ENCODE results near the gene MEIS3.

The MEIS3 gene

DNA sequence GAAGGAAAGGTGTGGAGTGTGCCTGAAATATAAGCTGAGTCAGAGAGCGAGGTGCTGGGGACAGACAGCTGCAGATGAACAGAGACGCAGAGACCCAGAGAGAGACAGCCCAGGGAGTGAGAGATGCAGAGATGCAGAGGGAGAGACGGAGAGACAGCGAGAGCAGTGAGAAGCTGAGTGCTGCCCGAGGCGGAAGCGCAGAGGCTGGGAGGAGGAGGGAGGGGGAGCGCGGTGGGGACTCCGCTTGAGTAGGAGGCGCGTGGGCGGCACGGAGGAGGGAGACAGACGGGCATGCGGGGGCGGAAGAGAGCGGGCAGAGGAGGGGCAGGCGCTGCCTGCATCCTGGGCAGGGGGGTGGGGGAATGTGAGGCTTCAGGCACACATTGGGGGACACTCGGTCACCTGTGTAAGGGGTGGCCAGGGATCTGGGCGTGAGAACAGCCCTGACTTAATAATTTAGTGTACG, 26.6 kb upstream of the MEIS3 start:
- CTCF ChIA-PET: interaction anchor here (0.7 to 1.3 kb wide), 3 partner anchors 9 to 97 kb away, joined by 3 to 5 read pairs (median 3); partner anchors contain the start of gene DHX34
- Mint-ChIP-seq H3K4me3 (no peak overlapping the region), H3K9me3 (peaks cover 4% of the 10 kb centered on the region), H3K27ac (peak overlapping the region; percentile 28), H3K4me1 (peaks cover 50% of the 10 kb centered on the region), H3K36me3 (no peaks in the 10 kb centered on the region), H3K27me3 (peaks cover 94% of the 10 kb centered on the region)
- peak; percentile 80 for DNase-seq

DNA sequence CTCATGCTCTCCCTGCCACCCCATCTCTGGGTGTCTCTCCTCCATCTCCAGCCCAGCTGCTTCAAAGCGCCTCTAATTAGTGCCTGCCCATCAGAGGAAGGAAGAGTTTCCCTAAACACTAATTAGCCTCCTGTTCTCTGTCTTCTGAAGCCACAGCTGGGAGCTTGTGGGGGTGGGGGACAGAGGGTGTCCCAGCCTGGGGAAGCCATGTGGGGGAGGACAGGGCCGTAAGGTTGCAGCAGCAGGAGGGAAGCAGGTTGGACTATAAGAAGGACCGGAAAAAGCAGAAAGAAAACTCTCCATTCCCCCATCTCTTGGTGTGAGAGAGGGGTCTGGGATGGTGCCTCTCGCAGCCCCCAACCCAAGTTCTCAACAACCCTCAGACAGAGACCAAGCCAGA, 26.2 kb upstream of the MEIS3 start:
- Mint-ChIP-seq H3K27ac (no peak overlapping the region), H3K4me3 (peak overlapping the region; percentile 25), H3K27me3 (peaks cover 95% of the 10 kb centered on the region), H3K9me3 (peaks cover 4% of the 10 kb centered on the region), H3K36me3 (no peaks in the 10 kb centered on the region), H3K4me1 (peaks cover 50% of the 10 kb centered on the region)
- CTCF ChIA-PET: interaction anchor here (0.7 to 1.3 kb wide), 3 partner anchors 9 to 96 kb away, joined by 3 to 5 read pairs (median 3); partner anchors contain the start of gene DHX34
- no peak for DNase-seq

DNA sequence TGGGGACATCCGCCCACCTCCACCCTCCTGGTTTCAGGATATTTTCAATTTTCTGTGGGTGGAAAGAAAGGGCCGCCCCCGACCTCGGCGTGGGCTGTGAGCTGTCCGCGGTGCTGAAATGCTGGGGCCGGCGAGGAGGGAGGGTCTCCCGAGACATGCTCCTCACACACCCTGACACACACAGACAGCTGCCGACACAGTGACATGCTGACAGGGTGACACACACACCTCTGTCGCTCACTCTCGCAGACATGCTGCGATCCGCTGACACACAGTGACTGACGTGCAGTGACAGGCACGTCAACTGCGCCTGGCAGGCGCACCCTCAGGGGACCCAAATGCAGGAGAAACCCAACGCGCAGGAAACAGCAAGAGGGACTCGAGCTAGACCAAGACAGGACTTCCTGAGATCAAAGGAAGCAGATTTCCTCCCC, 25.1 kb upstream of the MEIS3 start:
- Mint-ChIP-seq H3K27ac (no peak overlapping the region), H3K9me3 (peaks cover 4% of the 10 kb centered on the region), H3K36me3 (no peaks in the 10 kb centered on the region), H3K27me3 (peaks cover 92% of the 10 kb centered on the region), H3K4me3 (no peak overlapping the region), H3K4me1 (peaks cover 50% of the 10 kb centered on the region)
- peak; percentile 72 for DNase-seq
- CTCF ChIA-PET: no interaction called here

DNA sequence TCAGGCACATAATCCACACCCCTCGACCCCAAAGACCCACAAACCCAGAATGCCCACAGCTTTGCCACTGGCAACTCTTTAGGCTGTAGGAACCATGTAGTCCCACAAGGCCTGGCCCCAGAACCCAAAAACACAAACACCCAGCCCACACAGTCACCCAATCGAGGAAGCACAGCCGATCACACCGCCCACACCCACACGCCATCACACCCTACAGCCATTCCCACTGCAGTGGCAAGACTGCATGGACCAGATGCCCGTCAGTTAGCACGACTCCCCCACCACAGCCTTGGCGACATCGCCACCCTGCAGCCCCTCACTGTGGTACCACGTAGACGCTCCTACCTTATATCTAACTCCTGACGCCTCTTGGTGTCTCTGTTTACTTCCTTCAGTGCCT, 24.0 kb upstream of the MEIS3 start:
- CTCF ChIA-PET: no interaction called here

DNA sequence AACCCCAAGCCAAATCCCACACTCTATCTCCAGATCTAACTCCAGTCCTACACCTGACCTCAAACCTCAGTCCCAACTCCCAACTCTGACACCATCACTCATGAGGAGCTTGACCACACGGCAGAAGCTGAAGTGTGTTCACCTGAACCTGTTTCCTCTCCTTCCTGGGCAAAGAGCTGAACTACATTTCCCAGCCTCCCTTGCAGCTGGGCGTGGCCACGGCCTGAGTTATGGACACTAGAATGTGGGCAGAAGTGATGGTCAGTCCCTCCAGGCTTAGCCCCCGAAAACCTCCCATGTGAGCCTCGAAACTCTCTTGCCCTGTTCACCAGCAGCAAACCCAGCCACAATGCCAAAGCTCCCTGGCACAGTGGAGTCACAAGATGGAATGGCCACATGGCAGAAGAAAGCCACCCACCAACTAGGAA, 19.5 kb upstream of the MEIS3 start:
- Mint-ChIP-seq H3K27ac (no peak overlapping the region), H3K9me3 (no peaks in the 10 kb centered on the region), H3K4me1 (peaks cover 45% of the 10 kb centered on the region), H3K4me3 (no peak overlapping the region), H3K27me3 (peaks cover 70% of the 10 kb centered on the region), H3K36me3 (no peaks in the 10 kb centered on the region)
- CTCF ChIA-PET: interaction anchor here (1.4 to 11.1 kb wide), 3 partner anchors 11 to 269 kb away, joined by 6 to 158 read pairs (median 90); partner anchors contain the start of gene EHD2
- DNase-seq: no peak

More for the DNA sequence above, 24.0 kb upstream of the MEIS3 start:
- H3K36me3 Mint-ChIP-seq: no peaks in the 10 kb centered on the region
- no peak overlapping the region for H3K27ac Mint-ChIP-seq
- no peak overlapping the region for H3K4me3 Mint-ChIP-seq
- peaks cover 46% of the 10 kb centered on the region for H3K4me1 Mint-ChIP-seq
- H3K9me3 Mint-ChIP-seq: peaks cover 4% of the 10 kb centered on the region
- DNase-seq: no peak
- peaks cover 91% of the 10 kb centered on the region for H3K27me3 Mint-ChIP-seq

DNA sequence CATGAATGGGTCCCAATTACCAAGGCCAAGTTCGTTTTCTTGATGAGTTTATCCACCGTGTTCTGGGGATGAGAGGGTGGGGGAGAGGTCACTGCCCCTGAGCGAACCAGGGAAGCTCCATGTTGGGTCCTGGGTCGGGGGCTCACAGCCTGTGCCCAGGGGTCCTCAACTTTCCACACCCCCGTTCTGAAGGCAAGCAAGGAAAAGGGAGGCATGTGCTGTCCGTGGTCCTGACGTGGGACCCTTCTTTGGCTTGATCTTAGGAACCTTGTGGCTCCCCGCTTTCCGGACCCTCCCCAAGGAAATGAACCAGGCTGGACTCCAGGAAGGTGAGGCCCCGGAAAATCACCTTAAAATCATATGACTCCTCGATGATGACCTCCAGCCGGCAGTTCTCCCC, 18.2 kb upstream of the MEIS3 start:
- DNase-seq: no peak
- Mint-ChIP-seq H3K36me3 (no peaks in the 10 kb centered on the region), H3K4me3 (no peak overlapping the region), H3K4me1 (peaks cover 48% of the 10 kb centered on the region), H3K9me3 (peaks cover 3% of the 10 kb centered on the region), H3K27ac (no peak overlapping the region), H3K27me3 (peaks cover 60% of the 10 kb centered on the region)
- CTCF ChIA-PET: interaction anchor here (1.1 to 11.1 kb wide), 5 partner anchors 9 to 278 kb away, joined by 4 to 158 read pairs (median 14); partner anchors contain the start of genes EHD2 and NAPA

DNA sequence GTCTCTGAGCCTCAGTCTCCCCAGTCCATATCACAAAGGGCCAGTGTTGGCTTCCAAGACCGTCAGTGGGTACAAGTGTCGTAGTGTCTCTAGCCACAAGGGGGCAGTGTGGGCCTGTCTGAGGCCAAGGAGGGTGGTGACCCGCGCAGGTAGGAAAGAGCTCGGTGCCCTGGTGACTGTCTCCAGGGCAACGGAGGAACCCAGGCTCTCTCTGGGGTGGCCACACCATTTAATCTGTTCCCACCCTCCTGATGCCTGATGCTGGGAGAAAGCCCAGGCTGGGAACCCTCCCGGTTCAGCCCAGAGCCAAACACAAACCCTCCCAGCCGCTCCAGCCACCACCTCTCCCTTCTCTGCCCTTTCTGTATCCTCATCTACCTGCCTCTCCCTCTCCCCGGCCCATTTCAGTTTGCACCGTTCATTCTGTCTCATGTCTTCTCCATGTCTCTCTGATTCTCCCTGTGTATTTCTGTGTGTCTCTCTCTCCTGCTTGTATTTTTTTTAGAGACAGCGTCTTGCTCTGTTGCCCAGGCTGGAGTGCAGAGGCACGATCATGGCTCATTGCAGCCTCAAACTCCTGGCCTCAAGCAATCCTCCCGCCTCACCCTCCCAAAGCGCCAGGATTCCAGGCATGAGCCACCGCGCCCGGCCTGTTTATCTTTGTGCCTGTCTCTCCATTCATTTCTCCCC, 17.5 kb upstream of the MEIS3 start:
- peak; percentile 89 for DNase-seq
- CTCF ChIA-PET: interaction anchor here (0.6 to 11.1 kb wide), 19 partner anchors 9 to 354 kb away, joined by 3 to 158 read pairs (median 5); partner anchors contain the start of genes EHD2, INAFM1, KPTN and NAPA
- peaks cover 5% of the 10 kb centered on the region for H3K9me3 Mint-ChIP-seq
- H3K4me3 Mint-ChIP-seq: no peak overlapping the region
- no peaks in the 10 kb centered on the region for H3K36me3 Mint-ChIP-seq
- H3K4me1 Mint-ChIP-seq: peaks cover 55% of the 10 kb centered on the region
- peaks cover 60% of the 10 kb centered on the region for H3K27me3 Mint-ChIP-seq
- peak overlapping the region; percentile 33 for H3K27ac Mint-ChIP-seq

DNA sequence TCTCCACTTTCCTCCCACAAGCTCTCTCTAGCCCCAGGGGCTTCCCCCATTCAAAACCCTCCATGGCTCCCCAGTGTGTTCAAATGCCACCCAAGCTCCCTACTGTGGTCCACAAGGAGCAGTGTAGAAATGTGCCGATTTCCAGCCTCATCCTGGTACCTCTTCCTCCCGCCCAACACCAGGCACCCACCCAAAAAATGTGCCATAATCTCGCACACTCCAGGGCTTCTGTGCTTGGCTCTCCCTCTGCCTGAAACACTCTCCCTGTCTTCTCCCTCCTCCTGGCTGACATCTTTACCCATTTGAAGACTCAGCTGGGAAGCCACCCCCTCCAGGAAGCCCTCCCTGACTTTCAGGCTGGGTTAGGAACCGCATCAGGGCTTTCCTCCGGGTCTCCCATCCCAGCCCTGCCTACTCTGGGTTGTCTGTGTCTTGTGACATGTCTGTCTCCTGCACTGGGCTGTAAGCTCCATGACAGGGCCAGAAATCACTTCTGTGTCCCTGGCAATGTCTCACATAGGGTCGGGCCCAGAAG, 16.6 kb upstream of the MEIS3 start:
- H3K4me3 Mint-ChIP-seq: peak overlapping the region; percentile 27
- H3K36me3 Mint-ChIP-seq: no peaks in the 10 kb centered on the region
- H3K27ac Mint-ChIP-seq: peak overlapping the region; percentile 33
- H3K4me1 Mint-ChIP-seq: peaks cover 58% of the 10 kb centered on the region
- peaks cover 5% of the 10 kb centered on the region for H3K9me3 Mint-ChIP-seq
- no peak for DNase-seq
- peaks cover 60% of the 10 kb centered on the region for H3K27me3 Mint-ChIP-seq
- CTCF ChIA-PET: interaction anchor here (1.0 to 11.1 kb wide), 15 partner anchors 8 to 288 kb away, joined by 3 to 158 read pairs (median 5); partner anchors contain the start of genes DHX34, EHD2, INAFM1 and KPTN

DNA sequence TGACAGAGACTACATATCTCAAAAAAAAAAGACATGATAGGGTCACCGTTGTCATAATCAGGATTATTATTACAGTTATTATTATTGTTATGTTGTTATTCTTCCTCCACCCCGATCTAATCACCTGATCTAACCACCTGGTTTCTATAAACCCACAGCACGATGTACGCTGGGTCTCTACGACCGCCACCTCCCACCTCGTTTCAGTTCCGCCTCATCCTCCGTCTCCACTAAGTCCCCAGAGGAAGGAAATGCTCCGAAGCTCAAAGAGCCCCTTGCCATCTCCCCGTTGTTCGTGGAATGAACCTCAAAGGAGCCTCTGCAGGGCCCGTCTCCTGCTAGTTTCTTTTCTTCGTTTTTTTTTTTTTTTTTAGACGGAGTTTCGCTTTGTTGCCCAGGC, 15.9 kb upstream of the MEIS3 start:
- CTCF ChIA-PET: interaction anchor here (0.7 to 11.1 kb wide), 6 partner anchors 49 to 272 kb away, joined by 3 to 158 read pairs (median 17); partner anchors contain the start of genes DHX34, EHD2, INAFM1 and KPTN
- peak overlapping the region; percentile 33 for H3K27ac Mint-ChIP-seq

DNA sequence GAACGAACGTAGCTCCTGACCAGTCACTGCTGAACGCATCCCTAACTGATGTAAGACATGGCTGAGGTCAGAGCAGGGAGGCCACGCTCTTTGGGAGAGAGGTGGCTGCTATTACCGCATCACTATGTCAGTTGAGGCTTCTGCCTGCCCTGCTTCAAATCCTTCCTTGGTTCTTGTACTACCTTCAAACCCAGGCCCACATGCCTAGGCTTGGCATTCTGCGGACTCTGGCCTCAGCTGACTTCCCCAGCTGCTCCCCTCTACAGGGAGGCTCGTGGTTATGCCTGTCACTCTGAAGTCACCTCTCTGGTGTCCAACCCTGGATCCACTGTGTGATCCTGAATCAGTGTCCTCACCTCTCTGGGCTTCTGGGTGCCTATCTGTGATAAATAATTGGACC, 14.8 kb upstream of the MEIS3 start:
- Mint-ChIP-seq H3K27ac (no peak overlapping the region), H3K4me1 (peaks cover 72% of the 10 kb centered on the region), H3K4me3 (no peak overlapping the region), H3K36me3 (no peaks in the 10 kb centered on the region), H3K9me3 (peaks cover 5% of the 10 kb centered on the region), H3K27me3 (peaks cover 46% of the 10 kb centered on the region)
- DNase-seq: no peak
- CTCF ChIA-PET: interaction anchor here (1.3 to 11.1 kb wide), 4 partner anchors 129 to 274 kb away, joined by 4 to 158 read pairs (median 47); partner anchors contain the start of gene EHD2

More for the DNA sequence above, 15.9 kb upstream of the MEIS3 start:
- H3K36me3 Mint-ChIP-seq: no peaks in the 10 kb centered on the region
- peaks cover 5% of the 10 kb centered on the region for H3K9me3 Mint-ChIP-seq
- DNase-seq: peak; percentile 73
- H3K27me3 Mint-ChIP-seq: peaks cover 55% of the 10 kb centered on the region
- H3K4me3 Mint-ChIP-seq: no peak overlapping the region
- peaks cover 63% of the 10 kb centered on the region for H3K4me1 Mint-ChIP-seq

DNA sequence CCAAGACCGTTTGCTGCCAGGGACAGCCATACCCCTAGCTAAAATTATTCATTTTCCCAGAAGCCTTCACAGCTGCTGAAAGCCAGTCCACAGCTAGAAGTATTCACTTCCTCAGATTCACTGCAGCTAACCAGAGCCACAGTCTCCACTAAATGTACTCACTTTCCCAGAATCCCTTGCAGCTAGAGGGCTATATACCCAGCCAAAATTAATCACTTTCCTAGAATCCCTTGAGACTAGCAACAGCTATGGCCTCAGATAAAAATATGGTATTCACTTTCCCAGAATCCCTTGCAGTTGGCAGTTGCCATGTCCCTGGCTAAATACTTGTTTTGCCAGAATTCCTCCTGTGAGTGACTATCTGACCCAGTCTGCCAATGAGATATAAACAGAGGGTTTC, 13.8 kb upstream of the MEIS3 start:
- CTCF ChIA-PET: interaction anchor here (0.8 to 11.1 kb wide), 7 partner anchors 42 to 275 kb away, joined by 3 to 158 read pairs (median 4); partner anchors contain the start of genes DHX34, EHD2 and KPTN
- no peaks in the 10 kb centered on the region for H3K36me3 Mint-ChIP-seq
- no peak overlapping the region for H3K4me3 Mint-ChIP-seq

DNA sequence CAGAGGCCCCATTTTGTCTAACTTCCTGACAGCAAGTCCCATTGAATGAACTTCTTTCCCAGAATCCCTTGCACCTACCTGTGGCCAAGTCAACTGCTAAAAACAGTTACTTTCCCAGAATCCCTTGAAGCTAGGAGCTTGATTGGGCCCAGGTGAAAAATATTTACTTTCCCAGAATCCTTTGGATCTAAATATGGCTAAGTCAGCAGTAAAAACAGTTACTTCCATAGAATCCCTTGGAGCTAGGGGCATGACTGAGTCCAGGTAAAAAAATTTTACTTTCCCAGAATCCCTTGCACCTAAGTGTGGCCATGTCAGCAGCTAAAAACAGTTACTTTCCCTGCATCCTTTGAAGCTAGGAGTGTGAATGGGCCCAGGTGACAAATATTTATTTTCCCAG, 13.2 kb upstream of the MEIS3 start:
- CTCF ChIA-PET: interaction anchor here (0.8 to 11.1 kb wide), 6 partner anchors 41 to 275 kb away, joined by 3 to 158 read pairs (median 4); partner anchors contain the start of genes DHX34, EHD2 and KPTN
- no peak for DNase-seq
- Mint-ChIP-seq H3K9me3 (peaks cover 5% of the 10 kb centered on the region), H3K27me3 (peaks cover 34% of the 10 kb centered on the region), H3K4me1 (peaks cover 74% of the 10 kb centered on the region), H3K36me3 (no peaks in the 10 kb centered on the region), H3K27ac (no peak overlapping the region), H3K4me3 (no peak overlapping the region)

More for the DNA sequence above, 13.8 kb upstream of the MEIS3 start:
- Mint-ChIP-seq H3K9me3 (peaks cover 5% of the 10 kb centered on the region), H3K4me1 (peaks cover 74% of the 10 kb centered on the region), H3K27me3 (peaks cover 39% of the 10 kb centered on the region), H3K27ac (peak overlapping the region; percentile 5)
- no peak for DNase-seq

DNA sequence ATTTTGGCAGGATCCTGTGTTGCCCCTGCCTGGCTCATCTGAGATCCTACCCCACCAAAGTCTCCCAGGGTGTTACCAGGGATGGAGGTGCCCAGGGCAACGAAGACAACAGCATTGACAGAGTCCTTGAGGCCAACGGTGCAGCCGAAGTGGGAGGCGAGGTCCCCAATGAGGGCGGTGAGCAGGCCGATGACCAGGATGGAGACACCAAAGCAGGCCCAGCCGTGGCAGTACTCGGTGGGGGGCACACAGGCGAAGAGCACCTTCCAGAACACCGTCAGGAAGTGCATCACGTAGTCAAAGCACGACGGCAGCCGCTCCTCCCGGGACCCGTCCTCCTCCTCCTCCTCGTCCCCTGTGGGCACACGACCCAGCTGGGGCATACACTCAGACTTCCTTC, 12.8 kb upstream of the MEIS3 start:
- no peak overlapping the region for H3K4me3 Mint-ChIP-seq
- CTCF ChIA-PET: interaction anchor here (1.2 to 11.1 kb wide), 3 partner anchors 41 to 276 kb away, joined by 3 to 158 read pairs (median 90); partner anchors contain the start of gene EHD2
- peaks cover 71% of the 10 kb centered on the region for H3K4me1 Mint-ChIP-seq
- no peak overlapping the region for H3K27ac Mint-ChIP-seq
- DNase-seq: no peak
- H3K9me3 Mint-ChIP-seq: peaks cover 5% of the 10 kb centered on the region
- H3K27me3 Mint-ChIP-seq: peaks cover 30% of the 10 kb centered on the region
- H3K36me3 Mint-ChIP-seq: no peaks in the 10 kb centered on the region

Data from activated naive CD4-positive, alpha-beta T cell treated with anti-CD3 and anti-CD28 coated beads, Interleukin-2, amount 10 ng/mL, durations not matched to agents 7 days and 5 days (primary cell).